ENCODE measurements around the gene GALNT17.

DNA sequence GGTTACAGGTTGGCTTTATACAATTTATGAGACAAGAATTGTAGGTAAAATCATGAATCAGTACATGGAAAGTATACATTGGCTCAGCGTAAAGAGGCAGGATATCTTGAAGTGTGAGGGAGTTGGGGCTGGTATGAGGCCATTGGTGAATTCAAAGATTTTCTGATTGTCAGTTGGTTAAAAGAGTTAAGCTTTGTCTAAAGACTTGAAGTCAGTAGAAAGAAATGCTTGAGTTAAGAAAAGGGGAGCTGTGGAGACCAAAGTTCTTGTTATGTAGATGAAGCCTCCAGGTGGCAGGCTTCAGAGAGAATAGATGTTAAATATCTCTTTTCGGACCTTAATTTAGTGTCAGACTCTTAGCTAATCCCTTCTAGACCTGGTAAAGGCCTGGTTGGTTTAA, 341.0 kb downstream of the GALNT17 start:
- TF ChIP-seq, protein P1, sequence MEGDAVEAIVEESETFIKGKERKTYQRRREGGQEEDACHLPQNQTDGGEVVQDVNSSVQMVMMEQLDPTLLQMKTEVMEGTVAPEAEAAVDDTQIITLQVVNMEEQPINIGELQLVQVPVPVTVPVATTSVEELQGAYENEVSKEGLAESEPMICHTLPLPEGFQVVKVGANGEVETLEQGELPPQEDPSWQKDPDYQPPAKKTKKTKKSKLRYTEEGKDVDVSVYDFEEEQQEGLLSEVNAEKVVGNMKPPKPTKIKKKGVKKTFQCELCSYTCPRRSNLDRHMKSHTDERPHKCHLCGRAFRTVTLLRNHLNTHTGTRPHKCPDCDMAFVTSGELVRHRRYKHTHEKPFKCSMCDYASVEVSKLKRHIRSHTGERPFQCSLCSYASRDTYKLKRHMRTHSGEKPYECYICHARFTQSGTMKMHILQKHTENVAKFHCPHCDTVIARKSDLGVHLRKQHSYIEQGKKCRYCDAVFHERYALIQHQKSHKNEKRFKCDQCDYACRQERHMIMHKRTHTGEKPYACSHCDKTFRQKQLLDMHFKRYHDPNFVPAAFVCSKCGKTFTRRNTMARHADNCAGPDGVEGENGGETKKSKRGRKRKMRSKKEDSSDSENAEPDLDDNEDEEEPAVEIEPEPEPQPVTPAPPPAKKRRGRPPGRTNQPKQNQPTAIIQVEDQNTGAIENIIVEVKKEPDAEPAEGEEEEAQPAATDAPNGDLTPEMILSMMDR (IDR thresholded peaks at IDR 0.05) = no peak
- TF ChIP-seq POLR2A (IDR thresholded peaks at IDR 0.05) = no peak
